ENCODE data around the gene ZNF70.

The ZNF70 gene

DNA sequence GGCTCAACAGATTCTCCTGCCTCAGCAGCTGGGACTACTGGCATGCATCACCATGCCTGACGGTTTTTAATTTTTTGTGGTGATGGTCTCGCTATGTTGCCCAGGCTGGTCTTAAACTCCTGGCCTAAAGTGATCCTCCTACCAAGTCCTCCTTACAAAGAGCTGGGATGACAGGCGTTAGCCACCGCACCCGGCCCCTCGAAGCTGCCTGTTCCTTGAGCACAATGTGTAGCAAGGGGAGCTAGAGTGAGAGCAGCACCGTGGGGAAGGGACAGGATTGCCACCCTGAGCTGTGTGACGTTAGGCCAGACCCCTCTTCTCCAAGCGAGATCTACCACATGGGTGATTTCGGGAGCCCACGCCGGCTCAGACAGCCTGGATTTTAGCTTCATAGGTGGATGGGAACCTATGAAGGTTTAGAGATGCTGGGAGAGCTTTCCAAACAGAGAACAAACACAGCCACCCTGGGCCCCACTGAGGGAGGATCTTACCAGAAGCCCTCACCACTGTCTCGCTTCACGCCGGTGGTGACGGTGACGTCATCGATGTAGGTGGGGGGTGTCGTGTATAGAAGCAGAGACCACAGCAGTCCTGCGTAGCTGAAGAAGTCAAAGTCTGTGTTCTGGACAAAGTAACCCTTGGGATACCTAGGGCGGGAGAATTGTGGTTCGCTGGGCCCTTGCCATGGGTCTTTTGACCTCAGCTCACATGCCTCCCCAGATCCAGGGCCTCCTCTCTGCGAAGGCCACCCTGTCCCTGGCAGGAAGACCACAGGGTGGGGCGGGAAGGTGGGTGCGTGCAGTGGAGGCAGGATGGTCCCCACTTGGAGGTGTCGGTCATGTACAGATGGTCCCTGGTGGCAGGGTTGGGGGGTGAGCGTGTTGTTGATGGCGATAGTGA is 37.0 kb downstream of the ZNF70 start:
- TF ChIP-seq POLR2A (IDR thresholded peaks at IDR 0.05; ENCODE audit: low read length) (no peak), GATA1 (IDR thresholded peaks at IDR 0.05; ENCODE audit: low read depth, low read length) (no peak)
- no peak for DNase-seq

DNA sequence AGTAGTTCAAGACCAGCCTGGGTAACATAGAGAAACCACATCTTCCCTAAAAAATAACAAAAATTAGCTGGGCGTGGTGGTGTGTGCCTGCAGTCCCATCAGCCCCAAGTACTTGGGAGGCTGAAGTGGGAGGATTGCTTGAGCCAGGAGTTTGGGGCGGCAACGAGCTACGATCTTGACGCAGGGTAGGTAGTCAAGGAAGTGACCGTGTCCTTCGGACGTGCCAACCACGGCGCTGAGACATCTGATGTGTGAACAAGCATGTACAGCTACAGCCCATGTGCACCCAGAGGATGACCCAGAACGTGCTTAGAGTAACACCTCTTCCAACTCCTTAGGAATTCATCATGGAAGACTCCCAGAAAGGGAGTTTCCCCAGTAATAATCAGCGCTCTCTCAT is 38.7 kb downstream of the ZNF70 start:
- no peak for DNase-seq
- TF ChIP-seq POLR2A (IDR thresholded peaks at IDR 0.05; ENCODE audit: low read length) (no peak), GATA1 (IDR thresholded peaks at IDR 0.05; ENCODE audit: low read depth, low read length) (no peak)

- no peak for DNase-seq
- no peak for TF ChIP-seq GATA1 (IDR thresholded peaks at IDR 0.05; ENCODE audit: low read depth, low read length)
- TF ChIP-seq POLR2A (IDR thresholded peaks at IDR 0.05; ENCODE audit: low read length) = no peak
Observed at GRCh38 chr22:23709107-23709506, 41.8 kb downstream of the ZNF70 start.

DNA sequence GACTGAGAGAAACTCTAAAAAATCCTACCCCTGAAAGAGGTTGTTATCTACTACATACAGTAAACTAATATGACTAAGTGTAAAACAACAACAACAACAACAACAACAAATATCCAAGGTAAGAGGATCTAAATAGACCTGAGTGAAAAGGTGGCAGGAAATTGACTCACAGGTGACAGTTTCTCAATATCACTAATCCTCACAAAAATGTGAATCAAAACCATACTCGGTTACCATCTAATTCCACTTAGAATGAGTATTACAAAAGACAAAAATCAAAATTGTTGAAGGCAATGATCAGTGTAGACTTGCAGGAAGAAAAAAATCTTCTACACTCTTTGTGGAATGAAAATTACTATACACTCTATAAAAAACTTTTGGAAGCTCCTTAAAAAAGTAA is 42.6 kb downstream of the ZNF70 start:
- no peak for DNase-seq
- TF ChIP-seq GATA1 (IDR thresholded peaks at IDR 0.05; ENCODE audit: low read depth, low read length) = no peak
- no peak for TF ChIP-seq POLR2A (IDR thresholded peaks at IDR 0.05; ENCODE audit: low read length)

DNA sequence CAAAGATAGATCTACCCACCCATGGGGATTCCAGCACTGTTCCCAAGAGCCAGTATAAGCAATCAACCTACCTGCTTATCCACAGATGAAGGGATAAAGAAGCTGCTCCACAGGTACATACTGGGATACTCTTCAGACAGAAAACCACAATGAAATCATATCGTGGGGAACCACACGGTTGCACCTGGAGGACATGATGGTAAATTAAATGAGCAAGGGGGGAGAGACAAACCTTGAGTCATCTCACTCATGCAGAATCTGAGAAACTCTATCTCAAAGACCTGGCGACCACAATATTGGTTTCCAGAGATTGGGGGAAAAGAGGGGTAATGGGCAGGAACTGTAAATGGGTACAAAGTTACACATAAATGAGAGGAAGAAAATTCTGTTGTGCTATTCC is 45.6 kb downstream of the ZNF70 start:
- DNase-seq = no peak
- no peak for TF ChIP-seq POLR2A (IDR thresholded peaks at IDR 0.05; ENCODE audit: low read length)
- no peak for TF ChIP-seq GATA1 (IDR thresholded peaks at IDR 0.05; ENCODE audit: low read depth, low read length)

DNA sequence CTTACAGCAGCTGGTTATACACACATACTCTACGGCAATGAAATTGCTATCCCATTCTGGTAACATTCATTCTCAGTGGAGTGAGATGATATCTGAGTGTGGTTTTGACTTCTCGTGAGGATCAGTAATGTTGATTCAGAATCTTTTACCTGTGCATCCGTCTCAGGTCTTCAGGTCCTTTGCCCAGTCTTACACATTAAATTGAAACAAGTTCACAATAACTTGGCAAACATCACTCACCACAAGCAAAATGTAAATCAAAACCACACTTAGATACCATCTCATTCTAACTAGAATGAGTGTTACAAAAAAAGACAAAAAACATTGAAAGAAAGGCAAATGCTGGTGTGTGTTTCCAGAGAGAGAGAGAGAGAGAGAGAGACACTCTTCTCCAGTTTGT is 46.1 kb downstream of the ZNF70 start:
- DNase-seq = no peak
- no peak for TF ChIP-seq GATA1 (IDR thresholded peaks at IDR 0.05; ENCODE audit: low read depth, low read length)
- no peak for TF ChIP-seq POLR2A (IDR thresholded peaks at IDR 0.05; ENCODE audit: low read length)

DNA sequence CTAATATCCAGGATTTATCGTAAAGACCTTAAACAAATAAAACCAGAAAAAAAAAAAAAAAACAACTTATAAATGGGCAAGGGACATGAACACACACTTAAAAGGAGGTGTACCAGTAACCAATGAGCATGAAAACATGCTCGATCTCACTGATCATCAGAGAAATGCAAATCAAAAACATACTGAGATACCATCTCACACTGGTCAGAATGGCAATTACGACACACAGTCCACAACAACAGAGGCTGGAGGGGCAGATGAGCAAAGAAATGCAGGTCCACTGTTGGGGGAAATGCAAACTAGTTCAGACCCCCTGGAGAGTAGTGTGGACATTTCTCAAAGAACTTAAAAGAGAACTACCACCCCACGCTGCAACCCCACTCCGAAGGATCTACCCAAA is 46.9 kb downstream of the ZNF70 start:
- DNase-seq = no peak
- TF ChIP-seq POLR2A (IDR thresholded peaks at IDR 0.05; ENCODE audit: low read length) (no peak), GATA1 (IDR thresholded peaks at IDR 0.05; ENCODE audit: low read depth, low read length) (no peak)

GRCh38 chr22:23700706-23701105 is 50.2 kb downstream of the ZNF70 start:
- DNase-seq = no peak
- TF ChIP-seq GATA1 (IDR thresholded peaks at IDR 0.05; ENCODE audit: low read depth, low read length) (no peak), POLR2A (IDR thresholded peaks at IDR 0.05; ENCODE audit: low read length) (no peak)

GRCh38 chr22:23698673-23699235 is 52.2 kb downstream of the ZNF70 start:
- DNase-seq = no peak
- no peak for TF ChIP-seq POLR2A (IDR thresholded peaks at IDR 0.05; ENCODE audit: low read length)

GRCh38 chr22:23698094-23698493 is 52.8 kb downstream of the ZNF70 start:
- TF ChIP-seq POLR2A (IDR thresholded peaks at IDR 0.05; ENCODE audit: low read length) (no peak), GATA1 (IDR thresholded peaks at IDR 0.05; ENCODE audit: low read depth, low read length) (no peak)
- DNase-seq = no peak

GRCh38 chr22:23697031-23697970 is 53.6 kb downstream of the ZNF70 start:
- no peak for DNase-seq
- TF ChIP-seq GATA1 (IDR thresholded peaks at IDR 0.05; ENCODE audit: low read depth, low read length) (no peak), POLR2A (IDR thresholded peaks at IDR 0.05; ENCODE audit: low read length) (no peak)

GRCh38 chr22:23696326-23696851 is 54.5 kb downstream of the ZNF70 start:
- no peak for DNase-seq
- no peak for TF ChIP-seq POLR2A (IDR thresholded peaks at IDR 0.05; ENCODE audit: low read length)
- TF ChIP-seq GATA1 (IDR thresholded peaks at IDR 0.05; ENCODE audit: low read depth, low read length) = no peak

DNA sequence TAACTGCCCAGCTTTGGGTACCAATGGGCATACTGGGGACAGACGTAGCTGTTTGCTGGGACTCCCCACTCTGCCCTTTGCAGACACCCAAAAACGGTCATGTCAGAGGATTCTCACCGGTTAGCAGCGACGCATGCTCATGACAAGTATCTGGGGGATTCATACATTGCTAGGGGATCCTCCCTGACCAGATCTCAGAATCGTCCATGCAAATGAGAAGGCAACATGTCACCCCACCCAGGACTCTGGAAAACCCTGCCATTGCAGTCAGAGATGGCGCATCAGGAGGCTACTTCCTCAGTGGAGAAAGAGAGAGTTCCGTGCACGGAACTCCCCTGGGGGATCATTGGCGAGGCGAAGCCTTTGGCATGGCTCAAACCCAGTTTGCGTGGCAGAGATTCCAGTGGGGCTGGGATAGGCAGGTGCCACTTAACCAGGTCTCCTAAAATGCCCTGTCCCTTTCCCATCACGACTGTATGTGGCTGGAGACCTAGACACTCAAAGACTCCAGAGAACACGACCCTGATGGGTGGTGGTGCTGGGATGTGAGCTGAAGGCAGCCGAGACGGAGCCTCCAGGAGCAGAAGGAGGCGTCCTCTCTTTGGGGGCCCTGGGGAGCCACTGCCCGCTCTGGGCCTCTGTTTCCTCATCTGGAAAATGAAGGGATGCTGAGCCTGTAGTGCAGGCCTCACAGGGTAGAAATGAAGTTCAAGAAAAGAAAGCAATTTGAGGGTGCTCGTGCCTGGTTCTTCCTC is 55.2 kb downstream of the ZNF70 start:
- no peak for TF ChIP-seq GATA1 (IDR thresholded peaks at IDR 0.05; ENCODE audit: low read depth, low read length)
- no peak for TF ChIP-seq POLR2A (IDR thresholded peaks at IDR 0.05; ENCODE audit: low read length)
- DNase-seq = no peak

Measured in erythroblast (primary cell).